Smooth muscle cell of bladder (primary cell): Measurements from ENCODE around the gene PIGC. TPM values are rescaled to one million over a fixed set of nuclear protein-coding genes. Genes with fewer than 3 reads are reported as not detected.

Source experiments
- total RNA-seq: library from RNA; depleted of rRNA; stranded (reverse); fragments of >200 nt; gene quantifications from 2 replicates; pipeline ENCODE4 v1.2.3, GENCODE V29; 2014

PIGC gene
- total RNA-seq = 12.3 and 14.2 TPM in 2 replicates

GRCh38 chr1:172443666-172444453, at the start of gene PIGC:
Gene PIGC, minus strand, starts transcription at chr1:172444069. Its CDS starts 1,447 bp downstream, at chr1:172442622.

GRCh38 chr1:172420385-172420784, 23.5 kb downstream of the PIGC start, which contains the start of gene C1orf105:
Gene C1orf105, plus strand, starts transcription at chr1:172420685. Its CDS starts 201 bp downstream, at chr1:172420886.

Other genes with a start within 250 kb of the PIGC start
- not detected in 2 replicates for gene C1orf105, start 23.4 kb downstream of the PIGC start, total RNA-seq
- gene SUCO, start 89.1 kb upstream of the PIGC start, total RNA-seq = 18.6 and 25.8 TPM in 2 replicates
- gene FASLG, start 215.0 kb upstream of the PIGC start, total RNA-seq = not detected in 2 replicates